22Rv1 (cell line): ENCODE data around the gene GBP3.
"Not testable (repeated sequence)": the region's sequence is repeated elsewhere in the genome, so short reads cannot be mapped to it uniquely, and the experiment has no call there.

Experiments
- H3K27ac ChIP-seq: fragments of 450-650 bp; 2 replicates; pipeline ENCODE4 v1.5.1; 2017
- ZFX ChIP-seq: fragments of 450-650 bp; IDR thresholded peaks from 2 replicates; pipeline ENCODE4 v1.6.1; 2017; ENCODE audit warnings: antibody characterized with exemption, borderline replicate concordance
- TF ChIP-seq, protein P1 (sequence below): fragments of 450-650 bp; IDR thresholded peaks from 2 replicates; pipeline ENCODE4 v1.5.1; 2017; ENCODE audit warnings: mild to moderate bottlenecking

The GBP3 gene

DNA sequence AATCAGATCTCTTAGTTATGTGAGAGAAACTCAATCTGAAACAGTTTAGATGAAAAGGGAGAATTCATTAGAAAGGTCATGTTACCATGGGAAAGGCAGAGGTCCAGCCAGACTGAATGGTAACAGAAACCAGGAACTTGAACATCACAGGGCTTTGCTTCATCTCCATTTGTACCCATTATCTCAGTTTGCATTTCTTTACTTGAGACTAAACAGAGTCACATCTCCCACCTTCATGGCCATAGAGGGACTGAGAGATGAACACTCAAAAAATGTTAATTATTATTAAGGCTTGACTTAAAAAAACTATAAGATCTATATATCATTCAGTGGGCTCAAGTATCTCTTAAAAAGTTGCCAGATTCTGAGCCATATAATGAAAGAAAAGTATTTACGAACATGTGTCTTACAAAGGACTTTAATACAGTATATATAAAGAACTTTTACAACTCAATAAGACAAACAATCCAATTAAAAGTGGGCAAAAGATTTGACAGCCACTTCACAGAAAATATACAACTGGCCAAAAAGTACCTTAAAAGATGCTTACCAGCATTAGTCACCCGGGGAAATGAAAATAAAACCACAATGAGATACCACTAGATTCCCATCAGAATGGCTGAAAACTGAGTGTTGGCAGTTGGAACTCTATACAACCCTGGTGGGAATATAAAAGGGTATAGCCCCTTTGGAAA lies 43.5 kb downstream of the GBP3 start:
- no peak for TF ChIP-seq ZFX
- TF ChIP-seq, protein P1, sequence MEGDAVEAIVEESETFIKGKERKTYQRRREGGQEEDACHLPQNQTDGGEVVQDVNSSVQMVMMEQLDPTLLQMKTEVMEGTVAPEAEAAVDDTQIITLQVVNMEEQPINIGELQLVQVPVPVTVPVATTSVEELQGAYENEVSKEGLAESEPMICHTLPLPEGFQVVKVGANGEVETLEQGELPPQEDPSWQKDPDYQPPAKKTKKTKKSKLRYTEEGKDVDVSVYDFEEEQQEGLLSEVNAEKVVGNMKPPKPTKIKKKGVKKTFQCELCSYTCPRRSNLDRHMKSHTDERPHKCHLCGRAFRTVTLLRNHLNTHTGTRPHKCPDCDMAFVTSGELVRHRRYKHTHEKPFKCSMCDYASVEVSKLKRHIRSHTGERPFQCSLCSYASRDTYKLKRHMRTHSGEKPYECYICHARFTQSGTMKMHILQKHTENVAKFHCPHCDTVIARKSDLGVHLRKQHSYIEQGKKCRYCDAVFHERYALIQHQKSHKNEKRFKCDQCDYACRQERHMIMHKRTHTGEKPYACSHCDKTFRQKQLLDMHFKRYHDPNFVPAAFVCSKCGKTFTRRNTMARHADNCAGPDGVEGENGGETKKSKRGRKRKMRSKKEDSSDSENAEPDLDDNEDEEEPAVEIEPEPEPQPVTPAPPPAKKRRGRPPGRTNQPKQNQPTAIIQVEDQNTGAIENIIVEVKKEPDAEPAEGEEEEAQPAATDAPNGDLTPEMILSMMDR, result no peak
- H3K27ac ChIP-seq, result no peak overlapping the region

DNA sequence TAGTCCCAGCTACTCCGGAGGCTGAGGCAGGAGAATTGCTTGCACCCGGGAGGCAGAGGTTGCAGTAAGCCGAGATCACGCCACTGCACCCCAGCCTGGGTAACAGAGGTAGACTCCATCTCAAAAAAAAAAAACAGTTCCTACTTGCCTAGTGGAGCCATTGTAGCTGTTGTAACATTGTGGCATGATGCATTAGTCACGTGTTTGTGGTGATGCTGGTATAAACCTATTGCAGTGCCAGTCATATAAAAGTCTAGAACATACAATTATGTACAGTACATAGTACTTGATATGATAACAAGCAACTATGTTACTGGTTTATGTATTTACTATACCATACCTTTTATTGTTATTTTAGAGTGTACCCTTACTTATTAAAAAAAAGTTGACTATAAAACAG lies 46.4 kb downstream of the GBP3 start:
- TF ChIP-seq ZFX, result no peak
- TF ChIP-seq, protein P1, result no peak
- H3K27ac ChIP-seq, result no peak overlapping the region

DNA sequence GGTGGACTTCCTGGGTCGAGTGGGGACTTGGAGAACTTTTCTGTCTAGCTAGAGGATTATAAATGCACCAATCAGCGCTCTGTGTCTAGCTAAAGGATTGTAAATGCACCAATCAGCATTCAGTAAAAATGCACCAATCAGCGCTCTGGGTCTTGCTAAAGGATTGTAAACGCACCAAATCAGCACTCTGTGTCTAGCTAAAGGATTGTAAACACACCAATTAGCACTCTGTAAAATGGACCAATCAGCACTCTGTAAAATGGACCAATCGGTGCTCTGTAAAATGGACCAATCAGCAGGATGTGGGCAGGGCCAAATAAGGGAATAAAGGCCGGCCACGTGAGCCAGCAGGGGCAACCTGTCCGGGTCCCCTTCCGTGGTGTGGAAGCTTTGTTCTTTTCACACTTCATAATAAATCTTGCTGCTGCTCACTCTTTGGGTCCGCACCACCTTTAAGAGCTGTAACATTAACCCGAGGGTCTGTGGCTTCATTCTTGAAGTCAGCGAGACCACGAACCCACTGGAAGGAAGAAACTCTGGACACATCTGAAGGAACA lies 48.0 kb downstream of the GBP3 start:
- not testable (repeated sequence) for H3K27ac ChIP-seq

DNA sequence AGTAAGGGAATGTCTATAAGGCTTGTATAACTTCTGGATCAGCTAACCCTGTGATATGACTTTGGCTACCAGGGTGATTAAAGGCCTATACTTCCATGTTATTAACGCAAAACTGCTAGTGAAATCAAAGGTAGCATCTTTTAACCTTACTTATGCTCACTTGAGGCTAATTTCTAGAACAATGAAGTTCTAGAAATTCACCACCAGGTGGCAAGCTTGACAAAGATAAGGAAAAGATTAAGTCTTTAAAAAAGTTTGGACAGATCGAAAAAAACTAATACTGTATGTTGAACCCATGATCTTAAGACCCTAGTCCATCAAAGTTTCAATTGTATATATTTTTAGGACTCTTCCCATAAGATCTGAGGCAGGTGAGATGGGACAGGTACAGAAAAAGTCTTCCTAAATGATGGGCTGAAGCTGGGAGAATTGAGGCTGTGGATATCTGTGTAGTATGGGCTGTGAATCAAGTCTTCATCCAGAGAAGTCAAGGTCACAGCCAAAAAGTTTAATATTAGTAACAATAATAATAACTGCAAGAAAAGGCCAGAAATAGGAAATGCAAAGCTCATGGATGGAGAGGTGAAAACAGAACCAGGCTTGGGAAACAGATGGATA lies 49.0 kb downstream of the GBP3 start:
- no peak overlapping the region for H3K27ac ChIP-seq
- no peak for TF ChIP-seq ZFX
- TF ChIP-seq, protein P1, result peak; percentile 75

DNA sequence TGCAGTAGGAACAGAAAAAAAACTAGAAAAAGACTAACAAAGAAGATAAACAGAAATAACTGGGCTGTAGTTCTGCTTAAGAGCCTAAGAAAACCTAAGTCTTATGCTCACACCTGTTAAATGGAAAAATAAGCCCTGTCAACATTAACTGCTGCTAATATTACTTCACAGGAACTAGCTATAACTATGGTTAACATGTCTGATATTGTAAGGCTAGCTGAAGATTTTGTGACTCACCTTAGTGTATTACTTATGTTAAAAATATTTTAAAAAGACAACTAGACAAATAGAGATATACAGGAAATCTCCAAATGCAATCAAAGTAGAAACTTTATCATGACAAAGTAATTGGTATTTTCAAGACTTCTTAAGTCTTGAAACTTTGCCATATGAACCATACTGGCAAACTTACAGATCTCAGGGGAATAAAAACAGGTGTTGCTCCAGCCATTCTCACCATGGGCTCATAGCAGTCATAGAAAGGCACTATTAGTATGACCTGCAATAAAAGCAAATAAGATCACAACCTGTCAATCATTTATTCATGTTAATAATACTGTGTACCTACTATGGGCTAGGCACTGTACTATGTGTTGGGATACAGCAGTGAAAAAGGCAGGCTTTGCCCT lies 60.9 kb downstream of the GBP3 start:
- H3K27ac ChIP-seq, result no peak overlapping the region
- no peak for TF ChIP-seq ZFX
- TF ChIP-seq, protein P1, result no peak

DNA sequence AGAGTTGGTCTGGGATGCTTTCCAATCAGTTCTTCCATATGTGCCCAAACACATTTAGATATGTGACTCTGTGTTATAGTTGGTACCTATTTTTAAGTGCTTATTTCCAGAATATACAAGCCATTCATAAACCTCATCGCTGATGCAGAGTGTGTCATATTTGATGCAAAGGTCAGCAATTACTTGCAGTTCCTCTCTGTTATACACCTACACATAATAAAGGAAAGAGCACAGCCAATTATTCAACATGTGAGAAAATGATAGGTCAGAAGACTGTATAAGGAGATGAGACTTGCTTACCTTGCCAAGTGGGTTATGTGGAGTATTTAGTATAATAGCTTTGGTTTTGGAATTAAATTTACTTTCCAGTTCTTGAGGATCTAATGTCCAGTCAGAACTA lies 61.6 kb downstream of the GBP3 start:
- no peak overlapping the region for H3K27ac ChIP-seq
- TF ChIP-seq ZFX, result no peak
- TF ChIP-seq, protein P1, result no peak
